Epidermal melanocyte (primary cell): Measurements from ENCODE around the gene SPECC1L.
"Not testable (repeated sequence)": the region's sequence is repeated elsewhere in the genome, so short reads cannot be mapped to it uniquely, and the experiment has no call there.

Experiments used
- DNase-seq: peaks from one replicate; pipeline ENCODE4 v3.0.0; 2011; ENCODE audit warnings: low spot score; ENCODE audit not compliant: insufficient read length

SPECC1L gene, protein sequence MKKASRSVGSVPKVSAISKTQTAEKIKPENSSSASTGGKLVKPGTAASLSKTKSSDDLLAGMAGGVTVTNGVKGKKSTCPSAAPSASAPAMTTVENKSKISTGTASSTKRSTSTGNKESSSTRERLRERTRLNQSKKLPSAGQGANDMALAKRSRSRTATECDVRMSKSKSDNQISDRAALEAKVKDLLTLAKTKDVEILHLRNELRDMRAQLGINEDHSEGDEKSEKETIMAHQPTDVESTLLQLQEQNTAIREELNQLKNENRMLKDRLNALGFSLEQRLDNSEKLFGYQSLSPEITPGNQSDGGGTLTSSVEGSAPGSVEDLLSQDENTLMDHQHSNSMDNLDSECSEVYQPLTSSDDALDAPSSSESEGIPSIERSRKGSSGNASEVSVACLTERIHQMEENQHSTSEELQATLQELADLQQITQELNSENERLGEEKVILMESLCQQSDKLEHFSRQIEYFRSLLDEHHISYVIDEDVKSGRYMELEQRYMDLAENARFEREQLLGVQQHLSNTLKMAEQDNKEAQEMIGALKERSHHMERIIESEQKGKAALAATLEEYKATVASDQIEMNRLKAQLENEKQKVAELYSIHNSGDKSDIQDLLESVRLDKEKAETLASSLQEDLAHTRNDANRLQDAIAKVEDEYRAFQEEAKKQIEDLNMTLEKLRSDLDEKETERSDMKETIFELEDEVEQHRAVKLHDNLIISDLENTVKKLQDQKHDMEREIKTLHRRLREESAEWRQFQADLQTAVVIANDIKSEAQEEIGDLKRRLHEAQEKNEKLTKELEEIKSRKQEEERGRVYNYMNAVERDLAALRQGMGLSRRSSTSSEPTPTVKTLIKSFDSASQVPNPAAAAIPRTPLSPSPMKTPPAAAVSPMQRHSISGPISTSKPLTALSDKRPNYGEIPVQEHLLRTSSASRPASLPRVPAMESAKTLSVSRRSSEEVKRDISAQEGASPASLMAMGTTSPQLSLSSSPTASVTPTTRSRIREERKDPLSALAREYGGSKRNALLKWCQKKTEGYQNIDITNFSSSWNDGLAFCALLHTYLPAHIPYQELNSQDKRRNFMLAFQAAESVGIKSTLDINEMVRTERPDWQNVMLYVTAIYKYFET

DNA sequence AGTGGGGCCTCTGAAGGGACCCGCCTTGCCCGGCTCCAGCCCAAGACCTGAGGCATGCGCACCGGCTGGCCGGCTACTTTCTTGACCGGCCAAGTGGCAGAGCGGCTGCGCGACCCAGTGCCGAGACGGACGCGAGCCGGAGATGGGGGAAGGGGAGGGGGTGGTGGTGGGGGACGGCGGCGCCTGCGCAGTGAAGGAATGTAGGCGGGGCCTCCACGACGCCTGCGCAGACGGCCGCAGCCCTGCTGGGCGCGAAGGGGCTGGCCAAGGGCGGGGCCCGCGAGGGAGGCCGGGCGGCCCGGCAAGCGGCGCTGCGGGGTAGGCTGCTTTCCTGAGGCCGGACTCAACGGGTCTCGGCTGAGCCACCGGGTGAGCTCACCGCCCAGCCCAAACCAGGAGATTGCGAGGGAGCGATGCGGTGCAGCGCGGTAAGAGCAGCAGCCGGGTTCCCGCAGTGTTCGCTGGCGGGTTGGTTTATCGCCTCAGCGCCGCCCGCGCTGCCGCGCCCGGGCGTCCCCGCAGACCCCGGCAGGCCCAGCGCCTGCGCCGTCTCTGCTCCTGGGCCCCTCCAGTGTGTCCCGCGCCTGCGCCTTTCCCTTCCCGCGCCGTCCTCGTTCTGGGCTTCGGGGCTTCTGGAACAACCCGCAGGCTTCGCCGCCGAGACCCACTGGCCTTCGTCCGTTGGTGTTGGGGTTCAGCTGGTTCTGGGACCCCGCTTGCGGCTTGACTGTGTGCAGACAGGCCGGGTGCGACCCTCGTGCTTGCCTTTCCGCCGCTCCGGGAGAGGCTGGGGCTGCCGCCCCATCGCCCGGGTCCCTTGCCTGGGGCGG is at the start of gene SPECC1L:
Gene SPECC1L (plus strand): TSS at position 276 of the 830 bp plus-strand sequence. CDS start 31,401 bp downstream, outside the sequence.
- DNase-seq: peak; percentile 80

DNA sequence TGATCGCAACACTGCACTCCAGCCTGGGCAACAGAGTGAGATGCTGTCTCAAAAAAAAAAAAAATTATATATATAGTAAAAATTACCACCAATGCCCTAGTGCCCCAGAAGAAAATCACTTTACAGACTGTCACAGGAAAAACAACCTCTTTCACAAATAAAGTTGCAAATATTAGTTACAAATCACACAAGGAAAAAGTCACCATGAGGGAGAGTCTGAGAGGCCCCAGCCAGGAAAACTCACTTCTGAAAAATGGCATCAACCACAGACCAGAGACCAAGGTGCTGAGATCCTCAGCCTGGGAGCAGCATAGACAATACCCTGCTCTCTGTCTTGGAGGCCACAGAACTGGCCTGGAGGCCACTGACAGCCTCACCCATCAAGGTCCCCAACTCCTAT is 46.2 kb upstream of the SPECC1L start:
- no peak for DNase-seq

- DNase-seq: no peak
These were observed 45.5 kb upstream of the SPECC1L start for GRCh38 chr22:24225044-24225601.

DNA sequence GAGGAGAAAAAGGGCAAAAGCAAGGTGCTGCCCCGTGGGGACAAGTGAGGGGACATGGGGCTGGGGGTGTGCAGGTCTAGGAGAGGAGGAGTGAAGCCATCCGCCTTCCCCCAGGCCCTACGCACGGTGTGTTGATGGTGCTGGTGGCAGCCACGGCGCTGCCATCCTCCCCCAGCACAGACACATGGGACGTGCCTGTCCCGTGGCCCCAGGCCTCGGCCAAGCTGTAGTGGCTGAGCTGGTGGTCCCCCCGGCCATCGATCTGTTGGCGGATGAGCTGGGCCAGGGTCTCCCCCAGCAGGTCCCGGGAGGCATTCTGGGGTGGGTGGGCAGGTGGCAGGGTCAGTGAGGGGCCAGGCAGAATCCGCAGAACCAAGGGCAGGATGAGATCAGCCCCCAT is 44.7 kb upstream of the SPECC1L start:
- DNase-seq: no peak

GRCh38 chr22:24230911-24231656 is 39.5 kb upstream of the SPECC1L start:
- DNase-seq: no peak

DNA sequence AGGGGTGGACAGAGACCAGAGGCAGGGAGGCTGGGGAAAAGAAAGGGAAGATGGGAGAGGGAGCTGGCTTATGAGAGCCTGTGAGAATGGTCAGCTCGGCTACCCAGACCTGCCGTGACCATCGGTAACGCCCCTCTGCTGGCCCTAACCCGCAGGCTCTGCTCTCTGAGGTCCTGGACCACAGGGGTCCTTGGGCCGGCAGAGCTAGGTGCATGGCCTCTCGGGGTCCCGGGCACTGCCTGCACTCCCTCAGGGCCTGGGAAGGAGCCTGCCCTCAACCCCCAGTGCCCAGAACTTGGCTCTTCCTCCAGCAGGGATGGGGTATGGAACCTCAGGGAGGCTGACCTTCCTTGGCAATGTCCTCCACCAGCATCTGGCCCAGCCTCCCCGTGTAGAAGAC is 38.9 kb upstream of the SPECC1L start:
- no peak for DNase-seq

DNA sequence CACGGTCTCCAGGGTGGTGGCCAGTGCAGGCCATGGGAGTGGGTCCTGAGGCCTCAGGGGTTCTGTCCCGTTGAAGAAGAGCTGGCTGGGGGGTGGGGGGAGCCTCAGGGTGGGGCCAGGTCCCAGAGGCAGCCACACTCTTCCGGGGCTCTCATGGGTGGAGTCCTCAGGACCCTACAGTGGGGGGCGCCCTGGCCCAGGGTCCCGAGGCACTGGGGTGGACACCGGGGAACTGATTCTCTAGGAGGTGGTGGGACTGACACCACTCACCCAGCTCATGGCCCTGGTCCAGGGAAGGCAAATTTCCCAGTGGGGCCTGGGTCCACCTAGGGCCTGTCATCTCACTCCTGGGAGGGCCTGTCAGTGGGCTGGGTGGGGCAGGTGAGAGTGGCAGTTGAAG is 38.5 kb upstream of the SPECC1L start:
- no peak for DNase-seq

GRCh38 chr22:24232725-24233124 is 37.9 kb upstream of the SPECC1L start:
- no peak for DNase-seq

DNA sequence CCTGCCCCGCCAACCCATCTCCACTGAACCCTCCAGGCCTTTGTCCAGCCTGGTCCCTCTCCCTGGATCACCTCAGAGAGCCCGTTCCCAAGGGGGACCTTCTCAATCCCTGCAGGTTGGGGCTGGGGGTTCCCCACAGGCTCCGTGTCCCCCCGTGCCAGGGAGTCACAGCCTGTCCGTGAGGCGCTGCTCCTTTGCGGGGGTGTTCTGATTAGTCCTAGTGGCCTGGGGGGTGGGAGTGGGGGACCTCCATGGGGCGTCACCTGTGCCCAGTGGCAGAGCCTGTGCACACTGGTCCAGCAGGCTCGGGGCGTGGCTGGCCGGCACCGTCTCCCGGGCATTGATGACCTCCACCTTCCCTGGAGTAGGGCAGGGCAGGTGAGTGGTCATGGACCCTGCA is 37.4 kb upstream of the SPECC1L start:
- DNase-seq: no peak

- no peak for DNase-seq
These were observed 36.8 kb upstream of the SPECC1L start for GRCh38 chr22:24233816-24234215.

DNA sequence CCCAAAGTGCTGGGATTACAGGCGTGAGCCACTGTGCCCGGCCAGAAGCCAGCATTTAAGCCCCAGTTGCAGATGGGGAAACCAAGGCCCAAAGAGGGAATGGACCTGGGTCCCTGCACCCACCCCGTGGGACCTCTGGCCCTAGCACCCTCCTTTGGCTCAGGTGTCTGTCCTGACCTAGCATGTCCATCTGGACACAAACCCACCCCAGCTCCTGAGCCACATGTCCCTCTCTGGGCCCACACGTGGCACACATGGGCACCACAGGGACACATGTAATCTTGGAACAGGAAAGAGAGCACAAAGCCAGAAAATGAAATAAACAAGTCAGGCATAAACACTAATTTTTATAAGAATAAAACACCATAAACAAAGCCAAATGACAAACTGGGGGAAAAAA is 35.3 kb upstream of the SPECC1L start:
- DNase-seq: no peak

DNA sequence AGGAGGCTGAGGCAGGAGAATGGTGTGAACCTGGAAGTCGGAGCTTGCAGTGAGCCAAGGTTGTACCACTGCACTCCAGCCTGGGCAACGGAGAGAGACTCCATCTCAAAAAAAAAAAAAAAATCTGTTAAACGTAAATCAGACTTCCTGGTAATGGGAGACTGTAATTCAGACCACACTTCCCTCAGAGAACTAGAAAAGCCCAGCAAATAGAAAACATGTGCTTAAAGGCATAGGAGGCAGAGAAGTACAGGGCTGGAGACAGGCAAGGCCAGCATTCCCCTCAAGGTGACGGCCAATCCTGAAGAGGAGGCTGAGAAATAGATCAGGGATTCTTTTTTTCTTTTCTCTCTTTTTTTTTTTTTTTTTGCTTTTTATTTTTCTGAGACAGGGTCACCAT is 34.0 kb upstream of the SPECC1L start:
- no peak for DNase-seq

GRCh38 chr22:24238101-24238694 is 32.4 kb upstream of the SPECC1L start:
- DNase-seq: not testable (repeated sequence)

DNA sequence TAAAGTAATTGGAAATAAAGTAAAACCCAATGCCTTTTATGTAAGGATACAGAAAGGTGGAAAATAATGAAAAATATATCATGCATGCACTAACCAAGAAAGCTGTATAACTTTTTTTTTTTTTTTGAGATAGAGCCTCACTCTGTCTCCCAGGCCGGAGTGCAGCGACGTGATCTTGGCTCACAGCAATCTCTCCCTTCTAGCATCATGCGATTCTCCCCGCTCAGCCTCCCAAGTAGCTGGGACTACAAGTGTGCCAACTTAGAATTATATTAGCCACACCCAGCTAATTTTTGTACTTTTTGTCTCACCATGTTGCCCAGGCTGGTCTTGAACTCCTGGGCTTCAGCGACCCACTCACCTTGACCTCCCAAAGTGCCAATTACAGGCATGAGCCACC is 30.2 kb upstream of the SPECC1L start:
- DNase-seq: no peak

GRCh38 chr22:24240985-24241692 is 29.5 kb upstream of the SPECC1L start:
- DNase-seq: not testable (repeated sequence)

DNA sequence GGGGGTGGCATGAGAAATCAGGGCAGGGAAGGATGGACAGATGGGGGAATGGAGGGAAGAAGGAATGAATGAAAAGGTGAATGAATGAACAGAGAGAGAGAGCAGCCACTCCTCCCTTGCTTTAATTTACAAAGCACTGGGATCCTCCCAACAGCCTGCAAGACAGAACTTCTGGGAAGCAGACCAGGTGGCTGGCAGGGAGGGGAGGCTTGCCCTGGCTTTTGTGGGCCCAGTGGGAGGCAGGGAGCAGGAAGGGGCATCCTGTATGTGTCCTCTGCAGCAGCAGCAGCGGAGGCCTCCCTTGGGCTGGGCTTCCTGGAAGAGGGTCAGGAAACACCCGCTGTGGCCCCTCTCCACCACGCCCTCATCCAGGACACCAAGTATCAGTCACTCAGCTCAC is 27.2 kb upstream of the SPECC1L start:
- DNase-seq: not testable (repeated sequence)

- DNase-seq: no peak
These were observed 26.4 kb upstream of the SPECC1L start for GRCh38 chr22:24244144-24244787.

- DNase-seq: not testable (repeated sequence)
These were observed 25.6 kb upstream of the SPECC1L start, which contains the start of gene GGT5 for GRCh38 chr22:24245030-24245431. Gene GGT5, minus strand, starts transcription at chr22:24245082. Its CDS starts 357 bp downstream, at chr22:24244725.
